HepG2 (cell line): Measurements from ENCODE around the gene FNIP2. TPM values are rescaled to one million over a fixed set of nuclear protein-coding genes. Genes with fewer than 3 reads are reported as not detected.

Experiments used
- ATAC-seq: fragments of 200-7000 bp; cut with Tn5 transposase; 3 replicates; pipeline ENCODE4 v1.9.1; 2020; ENCODE audit warnings: mild to moderate bottlenecking, moderate library complexity
- BruUV-seq: library from RNA; stranded (reverse); fragments of 400-500 nt; replicated peaks from 2 replicates; lab custom pipeline; 2021; lab: Mats Ljungman, UMichigan
- CTCF ChIA-PET: fragments of 300-600 bp; formaldehyde crosslinking; extraction: SDS; loops from one replicate; lab custom pipeline; 2021; ENCODE audit warnings: low total read pairs, inconsistent platforms, low intra/inter-chr PET ratio; lab: Yijun Ruan, JAX
- POLR2A ChIA-PET: fragments of 350-600 bp; sonication (Branson Sonifier 250); formaldehyde crosslinking; loops from one replicate; lab custom pipeline; 2020; ENCODE audit warnings: antibody characterized with exemption, inconsistent platforms; lab: Yijun Ruan, JAX
- DNase-seq: peaks from one replicate; pipeline ENCODE4 v3.0.0-alpha.2; 2015; ENCODE audit warnings: low spot score
- FAIRE-seq: peaks from 3 replicates; lab custom pipeline; 2011; peaks lifted over from hg19 to GRCh38; lab: Jason Lieb, UNC
- H2AFZ ChIP-seq: one replicate; pipeline ENCODE4 v1.6.1; 2011; ENCODE audit warnings: low read length, inconsistent platforms
- H3K27ac ChIP-seq: fragments of 300-600 bp; 3 replicates; pipeline ENCODE4 v1.8.0; 2011; ENCODE audit warnings: mixed run types, mild to moderate bottlenecking, mixed read lengths, low read length, inconsistent platforms; ENCODE audit not compliant: insufficient read depth; ENCODE audit errors: extremely low read length
- H3K27me3 ChIP-seq, 2 experiments: fragments of 200-600 bp in 1 of 2; 2 replicates in 1 of 2; 3 replicates in 1 of 2; pipeline versions ENCODE4 v1.6.0 to v1.8.0; 2011; ENCODE audit warnings: low read length in 2 of 2, mild to moderate bottlenecking in 2 of 2, moderate library complexity in 2 of 2, inconsistent platforms in 1 of 2; ENCODE audit not compliant: insufficient read depth in 2 of 2, control insufficient read depth in 1 of 2
- H3K36me3 ChIP-seq, 2 experiments: fragments of 200-600 bp in 1 of 2; replicated peaks in 1 of 2; 2 replicates in 1 of 2; 3 replicates in 1 of 2; pipeline versions ENCODE4 v1.5.1 to v1.8.0; 2011; ENCODE audit warnings: low read length in 2 of 2, inconsistent platforms in 1 of 2; ENCODE audit not compliant: insufficient read depth in 2 of 2, control insufficient read depth in 1 of 2
- H3K4me1 ChIP-seq: 2 replicates; pipeline ENCODE4 v1.5.1; 2012; ENCODE audit warnings: low read length, inconsistent platforms; ENCODE audit not compliant: insufficient read depth
- H3K4me2 ChIP-seq: 2 replicates; pipeline ENCODE4 v1.6.0; 2011; ENCODE audit warnings: low read depth, low read length, inconsistent platforms
- H3K4me3 ChIP-seq, 3 experiments: fragments of 200-600 bp in 1 of 3; sonication (generic), shearing (Covaris generic) in 1 of 3; replicated peaks in 1 of 3; 2 replicates each; pipeline ENCODE4 v1.5.1; 2011 to 2016; ENCODE audit warnings: low read length in 3 of 3, inconsistent platforms in 2 of 3, low read depth in 2 of 3, mild to moderate bottlenecking in 2 of 3, control low read depth in 1 of 3, mixed read lengths in 1 of 3; ENCODE audit not compliant: insufficient read depth in 1 of 3
- H3K79me2 ChIP-seq: one replicate; pipeline ENCODE4 v1.6.1; 2011; ENCODE audit warnings: low read length, inconsistent platforms; ENCODE audit not compliant: insufficient read depth
- H3K9ac ChIP-seq: 2 replicates; pipeline ENCODE4 v1.6.0; 2011; ENCODE audit warnings: mild to moderate bottlenecking, low read depth, low read length, inconsistent platforms; ENCODE audit not compliant: insufficient read depth
- H3K9me3 ChIP-seq: 2 replicates; pipeline ENCODE4 v1.5.1; 2012; ENCODE audit warnings: mild to moderate bottlenecking, low read length
- H4K20me1 ChIP-seq: 2 replicates; pipeline ENCODE4 v1.6.0; 2011; ENCODE audit warnings: inconsistent platforms, mild to moderate bottlenecking, low read length, moderate library complexity; ENCODE audit not compliant: insufficient read depth
- ASH2L ChIP-seq: fragments of 300-600, 200-600 bp; sonication (generic); IDR thresholded peaks from 2 replicates; pipeline ENCODE4 v1.7.0; 2017; ENCODE audit warnings: low read depth, mild to moderate bottlenecking, moderate library complexity, mixed read lengths, low read length; ENCODE audit not compliant: insufficient read length
- BRF2 ChIP-seq: sonication (generic); formaldehyde crosslinking; IDR thresholded peaks from 2 replicates; pipeline ENCODE4 v1.8.1; 2022; ENCODE audit warnings: mild to moderate bottlenecking, missing genetic modification reagents
- CC2D1A ChIP-seq: sonication (generic); formaldehyde crosslinking; IDR thresholded peaks from 2 replicates; pipeline ENCODE4 v1.8.1; 2023; ENCODE audit warnings: mild to moderate bottlenecking, missing genetic modification reagents
- CEBPB ChIP-seq: IDR thresholded peaks from 2 replicates; pipeline ENCODE4 v1.6.1; 2011; ENCODE audit warnings: low read depth, low read length, improper control_type of control experiment, borderline replicate concordance
- CREB3 ChIP-seq: sonication (generic); formaldehyde crosslinking; IDR thresholded peaks from 2 replicates; pipeline ENCODE4 v1.5.0; 2020; ENCODE audit warnings: missing genetic modification reagents
- PCBP2 ChIP-seq: fragments of 200-400 bp; formaldehyde crosslinking; optimal IDR thresholded peaks from 2 replicates; pipeline ENCODE3; 2018; ENCODE audit warnings: low read length, low read depth; ENCODE audit not compliant: poor library complexity, severe bottlenecking
- POLR2AphosphoS5 ChIP-seq: IDR thresholded peaks from 2 replicates; pipeline ENCODE4 v1.6.1; 2012; ENCODE audit warnings: low read depth, low read length
- RARA ChIP-seq: IDR thresholded peaks from 2 replicates; pipeline ENCODE4 v1.6.1; 2016; ENCODE audit warnings: missing genetic modification reagents, missing compliant biosample characterization
- REST ChIP-seq, 2 experiments: IDR thresholded peaks; 2 replicates each; pipeline ENCODE4 v1.6.1; 2011 to 2012; ENCODE audit warnings: low read length in 2 of 2, borderline replicate concordance in 1 of 2, low read depth in 1 of 2, mild to moderate bottlenecking in 1 of 2, moderate library complexity in 1 of 2
- TCF7L2 ChIP-seq: IDR thresholded peaks from 2 replicates; pipeline ENCODE4 v1.6.1; 2011; ENCODE audit warnings: mild to moderate bottlenecking, low read depth, low read length, moderate library complexity
- ZNF225 ChIP-seq: sonication (generic); formaldehyde crosslinking; IDR thresholded peaks from 2 replicates; pipeline ENCODE4 v1.4.0; 2020; ENCODE audit warnings: mild to moderate bottlenecking, missing genetic modification reagents
- ZNF3 ChIP-seq: IDR thresholded peaks from 2 replicates; pipeline ENCODE4 v1.7.0; 2017; ENCODE audit warnings: inconsistent platforms
- ZNF503 ChIP-seq: sonication (generic); formaldehyde crosslinking; IDR thresholded peaks from 2 replicates; pipeline ENCODE4 v1.4.0; 2020; ENCODE audit warnings: missing genetic modification reagents
- ZNF629 ChIP-seq: sonication (generic); formaldehyde crosslinking; conservative IDR thresholded peaks from 2 replicates; pipeline ENCODE4 v1.5.0; 2020; ENCODE audit warnings: missing genetic modification reagents
- ZNF784 ChIP-seq: sonication (generic); formaldehyde crosslinking; IDR thresholded peaks from 2 replicates; pipeline ENCODE4 v1.5.1; 2020; ENCODE audit warnings: missing genetic modification reagents, mild to moderate bottlenecking, borderline replicate concordance
- ZNF841 ChIP-seq: sonication (generic); formaldehyde crosslinking; IDR thresholded peaks from 2 replicates; pipeline ENCODE4 v1.8.1; 2023; ENCODE audit warnings: missing genetic modification reagents, borderline replicate concordance
- ZSCAN12 ChIP-seq: sonication (generic); formaldehyde crosslinking; IDR thresholded peaks from 2 replicates; pipeline ENCODE4 v1.9.0; 2021; ENCODE audit warnings: mild to moderate bottlenecking, missing genetic modification reagents
- in situ Hi-C: cut with HindIII; loops from 2 replicates; pipeline ENCODE4 v1.10.0; 2017; ENCODE audit warnings: low pct_unique_long_range_greater_than_20kb; ENCODE audit not compliant: extremely low pct_ligation_motif_present
- intact Hi-C: fragments of 100-400 bp; cut with micrococcal nuclease; formaldehyde crosslinking; loops from one replicate; pipeline ENCODE4 v1.10.0; 2022; ENCODE audit not compliant: unreplicated experiment
- polyA plus RNA-seq, 8 experiments: library from polyadenylated mRNA; depleted of rRNA in 3 of 8; stranded (reverse) in 7 of 8; unstranded in 1 of 8; fragments of >200 nt; fragmentation: Illumina TruSeq in 4 of 8; extraction: Trizol in 4 of 8; gene quantifications; 2 replicates each; pipeline versions ENCODE4 v1.2.1 to v1.2.3, GENCODE V29; 2011 to 2016; ENCODE audit warnings: low read depth in 4 of 8, missing spikeins in 1 of 8, mixed read lengths in 1 of 8; ENCODE audit not compliant: insufficient read depth in 1 of 8
- total RNA-seq, 5 experiments: library from RNA; depleted of rRNA; stranded (reverse); fragments of >200 nt; fragmentation: Illumina TruSeq; extraction: Trizol; gene quantifications; 2 replicates each; pipeline ENCODE4 v1.2.3, GENCODE V29; 2016; ENCODE audit warnings: low read depth in 1 of 5

The FNIP2 gene
- total and polyA plus RNA-seq, 2 of the 13 experiments (the other 11 are each of a cell fraction or from before 2014, with no cell fraction given), result 15.5 to 21.0 TPM

- Histone ChIP-seq H3K79me2 (no peaks in the 10 kb centered on the region), H3K27me3 (no peaks in the 10 kb centered on the region), H3K4me2 (no peak overlapping the region), H3K27ac (no peak overlapping the region), H4K20me1 (no peaks in the 10 kb centered on the region), H3K4me3 (no peak overlapping the region), H3K9ac (no peak overlapping the region), H3K9me3 (no peaks in the 10 kb centered on the region), H3K36me3 (peaks cover 5 to 39% of the 10 kb centered on the region in 2 experiments), H3K4me1 (peaks cover 9% of the 10 kb centered on the region), H2AFZ (no peak overlapping the region)
- ChIA-PET CTCF (interaction anchor here (0.7 to 2.3 kb wide), 2 partner anchors 120 to 352 kb away, joined by 3 to 30 read pairs; no protein-coding TSS in a partner anchor), POLR2A (no interaction called here)
- in situ Hi-C loops (loop anchor here (5.0 to 25.0 kb wide), 3 partner anchors 164 to 587 kb away; no protein-coding TSS in a partner anchor), intact Hi-C loops (loop anchor here (10.0 kb wide), 2 partner anchors 164 to 464 kb away; no protein-coding TSS in a partner anchor)
- DNase-seq (no peak), ATAC-seq (no peak), FAIRE-seq (no peak)
- no TSS peak for BruUV-seq
- no peak for TF ChIP-seq ZNF225 (CRISPR knock-in tag)
- no peak for TF ChIP-seq ZSCAN12 (CRISPR knock-in tag)
- no peak for TF ChIP-seq POLR2AphosphoS5
- no peak for TF ChIP-seq ZNF841
- no peak for TF ChIP-seq CREB3 (CRISPR knock-in tag)
- TF ChIP-seq ZNF784, result no peak
- TF ChIP-seq TCF7L2, result no peak
- TF ChIP-seq PCBP2, result no peak
- no peak for TF ChIP-seq ZNF629 (CRISPR knock-in tag)
- no peak for TF ChIP-seq ZNF3
- no peak for TF ChIP-seq REST (IDR thresholded peaks at IDR 0.05; ENCODE audit: borderline replicate concordance in 1 of 2, low read depth in 1 of 2, low read length in 2 of 2)
- no peak for TF ChIP-seq CEBPB
- no peak for TF ChIP-seq ASH2L
- no peak for TF ChIP-seq CC2D1A (CRISPR knock-in tag)
- TF ChIP-seq RARA (CRISPR knock-in tag), result no peak
- TF ChIP-seq ZNF503 (CRISPR knock-in tag), result no peak
- no peak for TF ChIP-seq BRF2
Measured at GRCh38 chr4:158850371-158850770, 81.5 kb downstream of the FNIP2 start.
